Renal cortex interstitium (tissue), 11 donors: ENCODE data around the gene SAG. TPM values are rescaled to one million over a fixed set of nuclear protein-coding genes. Genes with fewer than 3 reads are reported as not detected.
"Not testable (repeated sequence)": the region's sequence is repeated elsewhere in the genome, so short reads cannot be mapped to it uniquely, and the experiment has no call there.

Source experiments
- DNase-seq, 11 donors: peaks; one replicate each; pipeline ENCODE4 v3.0.0-alpha.2; 2013; ENCODE audit warnings: low read depth in 9 of 11, low spot score in 4 of 11; ENCODE audit errors: extremely low read depth in 1 of 11
- polyA plus RNA-seq, 3 donors: library from polyadenylated mRNA; unstranded; fragments of 120-200 nt; gene quantifications; one replicate each; pipeline ENCODE4 v1.2.1, GENCODE V29; 2013; ENCODE audit not compliant: insufficient read length in 3 of 3

SAG gene
- polyA plus RNA-seq, 3 donors, result 0.05 to 0.32 (median 0.09) TPM

- no peak for DNase-seq
Observed at GRCh38 chr2:233368756-233369155, 61.1 kb downstream of the SAG start.

- DNase-seq, result no peak
Observed at GRCh38 chr2:233369462-233369861, 61.8 kb downstream of the SAG start.

GRCh38 chr2:233369897-233370685, 62.5 kb downstream of the SAG start:
- no peak for DNase-seq

GRCh38 chr2:233371641-233372040, 64.0 kb downstream of the SAG start:
- no peak for DNase-seq

GRCh38 chr2:233372855-233373254, 65.2 kb downstream of the SAG start:
- no peak for DNase-seq

GRCh38 chr2:233373316-233373715, 65.7 kb downstream of the SAG start:
- no peak for DNase-seq

GRCh38 chr2:233374776-233375175, 67.2 kb downstream of the SAG start:
- not testable (repeated sequence) for DNase-seq

GRCh38 chr2:233375490-233376314, 68.1 kb downstream of the SAG start:
- no peak for DNase-seq

GRCh38 chr2:233379034-233379433, 71.4 kb downstream of the SAG start:
- no peak for DNase-seq

GRCh38 chr2:233379441-233379840, 71.8 kb downstream of the SAG start:
- no peak for DNase-seq

- no peak for DNase-seq
Observed at GRCh38 chr2:233380132-233380895, 72.7 kb downstream of the SAG start.

GRCh38 chr2:233380995-233381637, 73.5 kb downstream of the SAG start:
- no peak for DNase-seq

GRCh38 chr2:233381638-233381995, 74.0 kb downstream of the SAG start:
- DNase-seq, result no peak

- no peak for DNase-seq
Observed at GRCh38 chr2:233384015-233384414, 76.4 kb downstream of the SAG start.

GRCh38 chr2:233384811-233385488, 77.3 kb downstream of the SAG start:
- DNase-seq, result no peak

GRCh38 chr2:233385489-233386044, 78.0 kb downstream of the SAG start:
- peak in 2 of 11 donors; percentile 18 to 20 for DNase-seq

GRCh38 chr2:233386382-233387041, 78.9 kb downstream of the SAG start:
- DNase-seq, result no peak

- no peak for DNase-seq
Observed at GRCh38 chr2:233387225-233387624, 79.6 kb downstream of the SAG start.
